Ishikawa (cell line): Measurements from ENCODE around the gene POSTN.

Experiments
- CEBPB ChIP-seq: IDR thresholded peaks from 2 replicates; pipeline ENCODE4 v1.6.1; 2012
- CREB1 ChIP-seq: IDR thresholded peaks from 2 replicates; pipeline ENCODE4 v1.6.1; 2012; ENCODE audit warnings: low read depth
- EGR1 ChIP-seq: IDR thresholded peaks from 2 replicates; pipeline ENCODE4 v1.6.1; 2012
- EP300 ChIP-seq: IDR thresholded peaks from 2 replicates; pipeline ENCODE4 v1.6.1; 2012; ENCODE audit warnings: borderline replicate concordance
- FOXM1 ChIP-seq: IDR thresholded peaks from 2 replicates; pipeline ENCODE4 v1.6.1; 2012; ENCODE audit warnings: low read depth, borderline replicate concordance
- NFIC ChIP-seq: IDR thresholded peaks from 2 replicates; pipeline ENCODE4 v1.6.1; 2012
- RAD21 ChIP-seq: IDR thresholded peaks from 2 replicates; pipeline ENCODE4 v1.6.1; 2012; ENCODE audit warnings: low read depth
- TAF1 ChIP-seq: IDR thresholded peaks from 2 replicates; pipeline ENCODE4 v1.6.1; 2012; ENCODE audit warnings: low read depth, mild to moderate bottlenecking
- TCF12 ChIP-seq: IDR thresholded peaks from 2 replicates; pipeline ENCODE4 v1.6.1; 2012; ENCODE audit warnings: low read depth
- TEAD4 ChIP-seq: IDR thresholded peaks from 2 replicates; pipeline ENCODE4 v1.6.1; 2012
- YY1 ChIP-seq: IDR thresholded peaks from 2 replicates; pipeline ENCODE4 v1.6.1; 2012; ENCODE audit warnings: low read depth
- ZBTB7A ChIP-seq: IDR thresholded peaks from 2 replicates; pipeline ENCODE4 v1.6.1; 2012; ENCODE audit warnings: low read depth
- TF ChIP-seq, protein P1 (sequence below): IDR thresholded peaks from 2 replicates; pipeline ENCODE4 v1.6.1; 2012; ENCODE audit warnings: low read depth, mild to moderate bottlenecking
- TF ChIP-seq, protein P2 (sequence below): IDR thresholded peaks from 2 replicates; pipeline ENCODE4 v1.6.1; 2012
- TF ChIP-seq, protein P3 (sequence below): IDR thresholded peaks from 2 replicates; pipeline ENCODE4 v1.6.1; 2012

POSTN gene

DNA sequence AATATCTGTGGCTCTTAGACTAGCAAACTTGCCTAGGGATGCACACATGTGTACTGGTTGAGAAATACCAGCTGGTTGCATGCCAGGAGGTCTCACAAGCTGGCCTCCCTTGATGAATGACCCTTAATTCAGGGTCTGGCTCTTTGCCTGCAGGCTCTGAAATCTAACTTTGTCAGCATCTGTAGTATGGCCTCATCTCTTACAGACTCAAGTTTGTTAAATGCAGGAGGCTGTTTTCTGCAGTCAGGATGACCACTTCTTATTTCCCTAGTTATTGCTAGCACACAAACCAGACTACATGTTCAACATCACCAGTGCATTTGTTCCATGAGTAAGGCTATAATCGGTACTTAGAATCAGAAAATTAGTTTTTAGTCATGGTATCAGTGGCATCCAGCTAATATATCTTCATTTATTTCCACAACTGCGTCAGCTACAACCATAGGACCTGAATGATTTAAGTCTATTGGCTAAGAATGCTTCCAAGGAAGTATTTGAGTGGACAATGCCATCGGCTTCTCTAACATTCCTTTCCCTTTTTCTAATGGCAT is 23.3 kb upstream of the POSTN start:
- TF ChIP-seq EP300 (no peak), TAF1 (no peak), CEBPB (no peak)
- TF ChIP-seq, protein P1, sequence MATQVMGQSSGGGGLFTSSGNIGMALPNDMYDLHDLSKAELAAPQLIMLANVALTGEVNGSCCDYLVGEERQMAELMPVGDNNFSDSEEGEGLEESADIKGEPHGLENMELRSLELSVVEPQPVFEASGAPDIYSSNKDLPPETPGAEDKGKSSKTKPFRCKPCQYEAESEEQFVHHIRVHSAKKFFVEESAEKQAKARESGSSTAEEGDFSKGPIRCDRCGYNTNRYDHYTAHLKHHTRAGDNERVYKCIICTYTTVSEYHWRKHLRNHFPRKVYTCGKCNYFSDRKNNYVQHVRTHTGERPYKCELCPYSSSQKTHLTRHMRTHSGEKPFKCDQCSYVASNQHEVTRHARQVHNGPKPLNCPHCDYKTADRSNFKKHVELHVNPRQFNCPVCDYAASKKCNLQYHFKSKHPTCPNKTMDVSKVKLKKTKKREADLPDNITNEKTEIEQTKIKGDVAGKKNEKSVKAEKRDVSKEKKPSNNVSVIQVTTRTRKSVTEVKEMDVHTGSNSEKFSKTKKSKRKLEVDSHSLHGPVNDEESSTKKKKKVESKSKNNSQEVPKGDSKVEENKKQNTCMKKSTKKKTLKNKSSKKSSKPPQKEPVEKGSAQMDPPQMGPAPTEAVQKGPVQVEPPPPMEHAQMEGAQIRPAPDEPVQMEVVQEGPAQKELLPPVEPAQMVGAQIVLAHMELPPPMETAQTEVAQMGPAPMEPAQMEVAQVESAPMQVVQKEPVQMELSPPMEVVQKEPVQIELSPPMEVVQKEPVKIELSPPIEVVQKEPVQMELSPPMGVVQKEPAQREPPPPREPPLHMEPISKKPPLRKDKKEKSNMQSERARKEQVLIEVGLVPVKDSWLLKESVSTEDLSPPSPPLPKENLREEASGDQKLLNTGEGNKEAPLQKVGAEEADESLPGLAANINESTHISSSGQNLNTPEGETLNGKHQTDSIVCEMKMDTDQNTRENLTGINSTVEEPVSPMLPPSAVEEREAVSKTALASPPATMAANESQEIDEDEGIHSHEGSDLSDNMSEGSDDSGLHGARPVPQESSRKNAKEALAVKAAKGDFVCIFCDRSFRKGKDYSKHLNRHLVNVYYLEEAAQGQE, result no peak

DNA sequence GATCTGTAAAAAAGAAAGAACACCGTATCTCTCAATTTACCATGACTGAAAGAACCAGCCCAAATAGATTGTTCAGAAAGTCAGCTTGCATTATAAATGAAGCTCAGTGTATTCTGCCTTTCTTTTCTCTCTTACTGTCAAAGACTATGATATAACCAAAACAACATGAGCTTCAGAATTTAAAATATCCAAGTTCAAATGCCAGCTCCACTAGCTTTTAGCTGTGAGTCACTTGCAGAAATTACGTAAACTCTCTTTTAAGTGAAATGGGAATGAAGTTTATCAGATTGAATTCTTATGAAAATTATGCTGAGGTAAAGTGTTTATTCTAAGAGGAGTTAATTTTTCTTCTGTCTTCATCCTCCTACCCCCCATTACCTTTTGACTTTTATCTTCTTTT is 20.0 kb upstream of the POSTN start:
- TF ChIP-seq TEAD4 (no peak), TCF12 (no peak), RAD21 (no peak), ZBTB7A (no peak)
- TF ChIP-seq, protein P1, result no peak

DNA sequence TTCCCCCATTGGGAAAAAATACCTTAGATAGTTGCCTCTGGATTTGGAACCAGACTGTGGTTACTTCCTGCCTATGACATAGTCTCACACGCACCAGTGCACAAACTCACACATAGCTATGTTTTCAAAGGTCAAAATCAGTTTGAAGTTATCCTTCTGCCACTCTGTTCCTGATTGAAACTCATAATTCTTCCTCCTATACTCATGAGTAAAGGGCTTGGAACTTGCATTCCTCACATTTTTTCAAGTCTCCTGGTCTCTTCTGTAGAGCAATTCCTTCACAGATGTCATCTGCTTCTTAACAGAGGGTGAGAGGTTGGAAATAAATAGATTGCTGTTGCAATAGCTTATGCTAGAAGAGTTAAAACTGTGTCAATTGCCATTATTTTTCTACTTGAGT is 18.6 kb upstream of the POSTN start:
- TF ChIP-seq CREB1 (no peak), CEBPB (no peak), NFIC (peak; percentile 32), YY1 (no peak), EP300 (no peak; the same call in 1 of the 2 replicates), RAD21 (no peak), TCF12 (peak; percentile 72), EGR1 (no peak), TAF1 (no peak), FOXM1 (peak; percentile 45; the same call in 1 of the 2 replicates), ZBTB7A (no peak), TEAD4 (peak; percentile 91)
- TF ChIP-seq, protein P2, sequence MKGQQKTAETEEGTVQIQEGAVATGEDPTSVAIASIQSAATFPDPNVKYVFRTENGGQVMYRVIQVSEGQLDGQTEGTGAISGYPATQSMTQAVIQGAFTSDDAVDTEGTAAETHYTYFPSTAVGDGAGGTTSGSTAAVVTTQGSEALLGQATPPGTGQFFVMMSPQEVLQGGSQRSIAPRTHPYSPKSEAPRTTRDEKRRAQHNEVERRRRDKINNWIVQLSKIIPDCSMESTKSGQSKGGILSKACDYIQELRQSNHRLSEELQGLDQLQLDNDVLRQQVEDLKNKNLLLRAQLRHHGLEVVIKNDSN, result no peak
- TF ChIP-seq, protein P1, result no peak
- TF ChIP-seq, protein P3, sequence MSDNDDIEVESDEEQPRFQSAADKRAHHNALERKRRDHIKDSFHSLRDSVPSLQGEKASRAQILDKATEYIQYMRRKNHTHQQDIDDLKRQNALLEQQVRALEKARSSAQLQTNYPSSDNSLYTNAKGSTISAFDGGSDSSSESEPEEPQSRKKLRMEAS, result no peak

DNA sequence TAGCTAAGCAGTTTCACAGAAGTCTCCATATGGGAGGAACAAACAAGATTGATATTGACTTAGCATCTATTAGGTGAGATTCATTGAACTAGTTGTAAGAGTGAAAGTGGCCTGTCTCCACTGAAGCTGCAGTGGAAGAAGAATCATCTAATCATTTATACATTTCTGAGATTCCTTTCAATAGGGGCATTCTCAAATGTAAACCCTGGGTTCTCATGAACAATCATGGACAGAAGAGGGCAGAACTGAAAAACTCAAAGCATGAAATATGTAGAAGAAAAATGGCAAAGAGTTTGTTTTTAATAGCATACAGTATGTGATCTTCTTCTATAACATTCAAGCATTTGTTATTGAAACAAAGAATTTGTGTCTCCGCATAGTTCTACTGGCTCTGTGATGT is 17.6 kb upstream of the POSTN start:
- TF ChIP-seq TCF12 (no peak), RAD21 (no peak), FOXM1 (no peak), ZBTB7A (no peak), CREB1 (no peak), CEBPB (no peak), YY1 (no peak), TAF1 (no peak), EP300 (no peak), NFIC (no peak), EGR1 (no peak), TEAD4 (no peak)
- TF ChIP-seq, protein P1, result no peak
- TF ChIP-seq, protein P3, result no peak
